Tibial artery (tissue), 4 donors: ENCODE measurements around the gene CFAP61.

Experiments
- DNase-seq, 2 donors: peaks; one replicate each; pipeline ENCODE4 v3.0.0-alpha.2; 2019
- H3K27ac ChIP-seq, 2 donors: fragments of 200-600 bp; sonication (generic) in 1 of 2; 1 replicate in 1 of 2; 2 replicates in 1 of 2; pipeline ENCODE4 v1.5.1; 2018 to 2019; ENCODE audit warnings: mild to moderate bottlenecking in 1 of 2
- H3K27me3 ChIP-seq, 2 donors: fragments of 200-600 bp; sonication (generic) in 1 of 2; one replicate each; pipeline versions ENCODE4 v1.5.1 to v1.6.0; 2016 to 2019
- H3K36me3 ChIP-seq, 3 donors: fragments of 200-600 bp; sonication (generic) in 2 of 3; one replicate each; pipeline ENCODE4 v1.5.1; 2016 to 2019; ENCODE audit warnings: mild to moderate bottlenecking in 2 of 3
- H3K4me1 ChIP-seq, 4 donors: fragments of 200-600 bp; sonication (generic) in 2 of 4; 1 replicate in 3 of 4; 2 replicates in 1 of 4; pipeline ENCODE4 v1.5.1; 2016 to 2019
- H3K4me3 ChIP-seq, 2 donors: fragments of 200-600 bp; sonication (generic) in 1 of 2; 1 replicate in 1 of 2; 2 replicates in 1 of 2; pipeline ENCODE4 v1.5.1; 2018 to 2019; ENCODE audit warnings: mild to moderate bottlenecking in 2 of 2
- H3K9me3 ChIP-seq, 3 donors: fragments of 200-600 bp; sonication (generic) in 1 of 3; one replicate each; pipeline ENCODE4 v1.5.1; 2016 to 2019
- intact Hi-C: fragments of 100-400 bp; cut with DNase I; formaldehyde crosslinking; loops from one replicate; pipeline ENCODE4 v1.15.0; 2023; ENCODE audit warnings: low total_unique reads
- TF ChIP-seq, protein P1 (sequence below), 2 experiments: fragments of 200-600 bp in 1 of 2; fragments of 450-650 bp in 1 of 2; IDR thresholded peaks; one replicate each; pipeline ENCODE4 v1.5.1; 2017 to 2019; ENCODE audit warnings: antibody characterized with exemption in 2 of 2, mild to moderate bottlenecking in 1 of 2, moderate library complexity in 1 of 2

Gene CFAP61

DNA sequence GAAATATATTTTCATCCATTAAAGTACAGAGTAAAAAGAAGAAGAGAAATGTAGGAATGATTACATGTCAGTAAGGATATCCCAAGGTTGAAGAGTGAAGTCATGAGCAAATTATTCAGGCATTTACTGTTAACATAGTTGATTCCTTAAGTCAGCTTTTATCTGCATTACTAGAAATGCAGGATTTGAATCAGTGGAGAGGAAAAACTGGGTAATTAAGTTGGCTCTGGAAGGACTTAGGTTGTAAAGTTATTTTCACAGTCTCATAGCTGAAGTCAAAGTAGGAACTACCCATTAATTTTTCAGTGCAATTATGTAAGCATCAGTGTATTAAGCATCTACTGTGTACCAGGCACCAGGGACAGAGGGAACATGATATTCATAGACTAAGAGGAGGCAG is 27.4 kb upstream of the CFAP61 start:
- Histone ChIP-seq H3K9me3 (no peaks in the 10 kb centered on the region), H3K4me1 (peaks cover 0 to 25% (median 10%) of the 10 kb centered on the region in 4 donors), H3K36me3 (peaks cover 10 to 33% (median 24%) of the 10 kb centered on the region in 3 donors), H3K4me3 (no peak overlapping the region), H3K27me3 (no peaks in the 10 kb centered on the region), H3K27ac (no peak overlapping the region)
- intact Hi-C loops, result no loop called here
- TF ChIP-seq, protein P1, sequence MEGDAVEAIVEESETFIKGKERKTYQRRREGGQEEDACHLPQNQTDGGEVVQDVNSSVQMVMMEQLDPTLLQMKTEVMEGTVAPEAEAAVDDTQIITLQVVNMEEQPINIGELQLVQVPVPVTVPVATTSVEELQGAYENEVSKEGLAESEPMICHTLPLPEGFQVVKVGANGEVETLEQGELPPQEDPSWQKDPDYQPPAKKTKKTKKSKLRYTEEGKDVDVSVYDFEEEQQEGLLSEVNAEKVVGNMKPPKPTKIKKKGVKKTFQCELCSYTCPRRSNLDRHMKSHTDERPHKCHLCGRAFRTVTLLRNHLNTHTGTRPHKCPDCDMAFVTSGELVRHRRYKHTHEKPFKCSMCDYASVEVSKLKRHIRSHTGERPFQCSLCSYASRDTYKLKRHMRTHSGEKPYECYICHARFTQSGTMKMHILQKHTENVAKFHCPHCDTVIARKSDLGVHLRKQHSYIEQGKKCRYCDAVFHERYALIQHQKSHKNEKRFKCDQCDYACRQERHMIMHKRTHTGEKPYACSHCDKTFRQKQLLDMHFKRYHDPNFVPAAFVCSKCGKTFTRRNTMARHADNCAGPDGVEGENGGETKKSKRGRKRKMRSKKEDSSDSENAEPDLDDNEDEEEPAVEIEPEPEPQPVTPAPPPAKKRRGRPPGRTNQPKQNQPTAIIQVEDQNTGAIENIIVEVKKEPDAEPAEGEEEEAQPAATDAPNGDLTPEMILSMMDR (IDR thresholded peaks at IDR 0.05), result no peak
- no peak for DNase-seq

DNA sequence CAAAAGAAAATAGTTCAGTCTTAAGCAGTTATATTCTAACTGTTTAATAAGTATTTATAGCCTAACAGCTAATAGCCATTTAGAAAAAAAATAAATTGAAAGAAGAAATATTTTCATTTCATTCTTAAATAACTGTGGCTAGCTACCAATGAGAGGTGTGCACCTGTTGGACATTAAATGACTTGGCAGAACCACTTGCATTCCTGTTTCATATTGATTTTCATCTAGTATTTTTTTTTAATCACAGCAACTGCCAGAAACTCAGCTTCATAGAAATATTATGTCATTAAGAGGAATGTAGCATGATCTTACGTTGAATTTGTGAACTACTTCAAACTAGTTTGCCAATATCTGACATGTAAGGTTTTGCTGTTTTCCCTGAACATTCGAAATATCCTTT is 25.0 kb upstream of the CFAP61 start:
- H3K9me3 ChIP-seq, result no peaks in the 10 kb centered on the region
- H3K27ac ChIP-seq, result peak overlapping the region; percentile 8 to 27
- H3K4me3 ChIP-seq, result no peak overlapping the region
- no peak for DNase-seq
- H3K36me3 ChIP-seq, result peaks cover 26 to 51% (median 39%) of the 10 kb centered on the region in 3 donors
- peaks cover 0 to 18% (median 6%) of the 10 kb centered on the region in 4 donors for H3K4me1 ChIP-seq
- intact Hi-C loops, result no loop called here
- H3K27me3 ChIP-seq, result no peaks in the 10 kb centered on the region
- TF ChIP-seq, protein P1 (IDR thresholded peaks at IDR 0.05), result no peak

DNA sequence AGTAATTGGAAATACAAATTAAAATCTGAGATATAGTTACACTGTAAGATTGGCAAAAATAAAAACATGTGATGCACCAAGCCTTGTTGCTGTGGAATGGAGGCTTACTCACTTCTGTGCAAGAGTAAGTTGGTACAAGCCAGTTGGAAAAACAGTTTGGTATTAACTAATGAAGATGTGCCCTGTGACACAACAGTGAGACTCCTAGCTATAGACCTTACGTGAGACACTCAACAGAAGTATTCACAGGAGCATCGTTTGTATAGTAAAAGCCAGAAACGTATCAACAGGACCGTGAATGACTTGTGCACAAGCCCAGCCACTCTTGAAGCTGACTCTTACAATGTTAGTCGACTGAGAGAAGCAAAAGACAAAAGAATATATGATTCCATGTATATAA is 20.5 kb upstream of the CFAP61 start:
- Histone ChIP-seq H3K4me3 (no peak overlapping the region), H3K36me3 (peaks cover 57 to 74% (median 72%) of the 10 kb centered on the region in 3 donors), H3K9me3 (no peaks in the 10 kb centered on the region), H3K27ac (no peak overlapping the region), H3K4me1 (peaks cover 0 to 10% (median 2%) of the 10 kb centered on the region in 4 donors), H3K27me3 (no peaks in the 10 kb centered on the region)
- no peak for DNase-seq
- intact Hi-C loops, result no loop called here
- TF ChIP-seq, protein P1 (IDR thresholded peaks at IDR 0.05), result no peak

DNA sequence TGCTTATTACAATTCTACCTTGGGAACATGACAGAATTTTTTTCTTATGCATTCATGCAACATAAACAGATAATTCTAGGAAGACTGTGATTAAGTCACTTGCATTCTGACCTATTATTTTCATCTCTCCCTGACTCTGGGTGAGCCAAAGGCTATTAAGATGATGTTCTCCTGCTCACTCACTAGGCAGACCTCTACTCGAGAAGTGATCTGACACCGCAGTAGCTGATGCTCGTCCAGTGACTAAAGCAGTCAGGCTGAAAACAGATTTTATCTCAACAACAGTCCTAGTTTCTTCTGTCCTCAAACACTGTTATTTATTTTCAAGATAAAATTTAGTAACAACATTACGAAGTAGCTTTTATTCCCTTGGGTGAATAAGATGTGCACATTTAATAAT is 17.8 kb upstream of the CFAP61 start:
- Histone ChIP-seq H3K4me3 (no peak overlapping the region), H3K27ac (no peak overlapping the region), H3K27me3 (no peaks in the 10 kb centered on the region), H3K9me3 (no peaks in the 10 kb centered on the region), H3K4me1 (no peaks in the 10 kb centered on the region), H3K36me3 (peaks cover 65 to 91% (median 74%) of the 10 kb centered on the region in 3 donors)
- TF ChIP-seq, protein P1 (IDR thresholded peaks at IDR 0.05), result no peak
- intact Hi-C loops, result no loop called here
- DNase-seq, result no peak

DNA sequence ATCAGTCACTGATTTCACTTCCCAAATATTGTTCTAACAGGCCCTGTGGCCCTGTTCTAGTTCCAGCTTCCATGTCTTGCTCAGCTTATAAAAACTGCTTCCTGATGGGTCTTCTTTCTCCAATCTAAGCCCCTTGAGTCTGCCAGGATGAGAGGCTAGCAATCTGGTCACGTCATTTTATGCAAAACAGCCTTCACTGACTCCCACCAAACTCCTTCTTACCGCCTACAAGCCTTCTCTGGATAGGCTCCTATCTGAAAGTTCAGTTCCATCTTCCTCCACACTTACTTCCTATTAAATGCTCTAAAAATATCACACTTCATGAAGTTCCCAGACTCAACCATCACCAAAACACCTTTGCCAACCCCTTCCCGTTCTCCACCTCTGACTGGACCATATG is 15.6 kb upstream of the CFAP61 start:
- no peaks in the 10 kb centered on the region for H3K4me1 ChIP-seq
- H3K27ac ChIP-seq, result no peak overlapping the region
- H3K36me3 ChIP-seq, result peaks cover 75 to 98% (median 83%) of the 10 kb centered on the region in 3 donors
- intact Hi-C loops, result no loop called here
- H3K4me3 ChIP-seq, result no peak overlapping the region
- no peak for DNase-seq
- H3K9me3 ChIP-seq, result no peaks in the 10 kb centered on the region
- no peaks in the 10 kb centered on the region for H3K27me3 ChIP-seq
- TF ChIP-seq, protein P1 (IDR thresholded peaks at IDR 0.05), result no peak

DNA sequence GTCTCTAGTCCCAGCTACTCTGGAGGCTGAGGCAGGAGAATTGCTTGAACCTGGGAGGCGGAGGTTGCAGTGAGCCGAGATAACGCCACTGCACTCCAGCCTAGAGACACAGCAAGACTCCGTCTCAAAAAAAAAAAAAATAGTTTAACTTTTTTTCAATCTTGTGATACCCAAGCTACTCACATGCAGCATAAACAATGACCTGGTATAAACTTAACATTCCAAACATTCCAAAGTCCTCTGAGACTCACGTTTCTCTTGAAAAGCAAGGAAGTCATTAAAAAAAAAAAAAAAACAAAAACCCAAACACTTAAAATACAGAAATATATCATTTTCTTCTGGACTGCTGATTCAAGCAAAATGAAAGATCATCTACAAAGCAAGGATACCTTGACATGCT is 14.4 kb upstream of the CFAP61 start:
- H3K27me3 ChIP-seq, result no peaks in the 10 kb centered on the region
- DNase-seq, result no peak
- no peak overlapping the region for H3K4me3 ChIP-seq
- no peak overlapping the region for H3K27ac ChIP-seq
- no peaks in the 10 kb centered on the region for H3K4me1 ChIP-seq
- H3K36me3 ChIP-seq, result peaks cover 72 to 98% (median 85%) of the 10 kb centered on the region in 3 donors
- TF ChIP-seq, protein P1 (IDR thresholded peaks at IDR 0.05), result no peak
- H3K9me3 ChIP-seq, result no peaks in the 10 kb centered on the region
- intact Hi-C loops, result no loop called here
